ENCODE results near the gene LRRC46.

Gene LRRC46

GRCh38 chr17:47804461-47804860 lies 27.0 kb upstream of the LRRC46 start:
- peaks cover 5% of the 10 kb centered on the region for H3K4me1 Mint-ChIP-seq (ENCODE audit: low read depth)
- H3K4me3 Mint-ChIP-seq: no peak overlapping the region
- no peaks in the 10 kb centered on the region for H3K27me3 Mint-ChIP-seq (ENCODE audit: low read depth)
- no peaks in the 10 kb centered on the region for H3K9me3 Mint-ChIP-seq
- no peak overlapping the region for H3K27ac Mint-ChIP-seq
- H3K36me3 Mint-ChIP-seq (ENCODE audit: low read depth): peaks cover 9% of the 10 kb centered on the region

- H3K27me3 Mint-ChIP-seq (ENCODE audit: low read depth): no peaks in the 10 kb centered on the region
- peaks cover 20% of the 10 kb centered on the region for H3K36me3 Mint-ChIP-seq (ENCODE audit: low read depth)
- no peak overlapping the region for H3K27ac Mint-ChIP-seq
Measured at GRCh38 chr17:47806026-47806912, 25.2 kb upstream of the LRRC46 start.

GRCh38 chr17:47806913-47807255 lies 24.6 kb upstream of the LRRC46 start:
- H3K27ac Mint-ChIP-seq: no peak overlapping the region
- H3K27me3 Mint-ChIP-seq (ENCODE audit: low read depth): no peaks in the 10 kb centered on the region
- peaks cover 22% of the 10 kb centered on the region for H3K36me3 Mint-ChIP-seq (ENCODE audit: low read depth)
- no peaks in the 10 kb centered on the region for H3K9me3 Mint-ChIP-seq
- H3K4me1 Mint-ChIP-seq (ENCODE audit: low read depth): peaks cover 5% of the 10 kb centered on the region
- no peak overlapping the region for H3K4me3 Mint-ChIP-seq

More at GRCh38 chr17:47806026-47806912, 25.2 kb upstream of the LRRC46 start:
- H3K4me1 Mint-ChIP-seq (ENCODE audit: low read depth): peaks cover 5% of the 10 kb centered on the region
- H3K9me3 Mint-ChIP-seq: no peaks in the 10 kb centered on the region
- no peak overlapping the region for H3K4me3 Mint-ChIP-seq

GRCh38 chr17:47807421-47807820 lies 24.0 kb upstream of the LRRC46 start:
- Mint-ChIP-seq H3K9me3 (no peaks in the 10 kb centered on the region), H3K27ac (no peak overlapping the region), H3K4me1 (ENCODE audit: low read depth) (peaks cover 1% of the 10 kb centered on the region), H3K27me3 (ENCODE audit: low read depth) (no peaks in the 10 kb centered on the region), H3K4me3 (no peak overlapping the region), H3K36me3 (ENCODE audit: low read depth) (peaks cover 24% of the 10 kb centered on the region)

GRCh38 chr17:47808036-47808829 lies 23.2 kb upstream of the LRRC46 start:
- Mint-ChIP-seq H3K27ac (no peak overlapping the region), H3K4me1 (ENCODE audit: low read depth) (peaks cover 2% of the 10 kb centered on the region), H3K4me3 (no peak overlapping the region), H3K9me3 (no peaks in the 10 kb centered on the region), H3K27me3 (ENCODE audit: low read depth) (no peaks in the 10 kb centered on the region), H3K36me3 (ENCODE audit: low read depth) (peaks cover 32% of the 10 kb centered on the region)

GRCh38 chr17:47808830-47809480 lies 22.5 kb upstream of the LRRC46 start:
- Mint-ChIP-seq H3K4me3 (no peak overlapping the region), H3K4me1 (ENCODE audit: low read depth) (peaks cover 2% of the 10 kb centered on the region), H3K9me3 (no peaks in the 10 kb centered on the region)

GRCh38 chr17:47810200-47810821 lies 21.2 kb upstream of the LRRC46 start:
- Mint-ChIP-seq H3K36me3 (ENCODE audit: low read depth) (peaks cover 35% of the 10 kb centered on the region), H3K9me3 (no peaks in the 10 kb centered on the region), H3K4me3 (no peak overlapping the region), H3K4me1 (ENCODE audit: low read depth) (peaks cover 2% of the 10 kb centered on the region), H3K27me3 (ENCODE audit: low read depth) (no peaks in the 10 kb centered on the region), H3K27ac (peak overlapping the region; percentile 44)

More at GRCh38 chr17:47808830-47809480, 22.5 kb upstream of the LRRC46 start:
- Mint-ChIP-seq H3K36me3 (ENCODE audit: low read depth) (peaks cover 32% of the 10 kb centered on the region), H3K27me3 (ENCODE audit: low read depth) (no peaks in the 10 kb centered on the region), H3K27ac (no peak overlapping the region)

- H3K27ac Mint-ChIP-seq: no peak overlapping the region
- H3K36me3 Mint-ChIP-seq (ENCODE audit: low read depth): peaks cover 41% of the 10 kb centered on the region
- no peaks in the 10 kb centered on the region for H3K9me3 Mint-ChIP-seq
- H3K27me3 Mint-ChIP-seq (ENCODE audit: low read depth): no peaks in the 10 kb centered on the region
- peaks cover 2% of the 10 kb centered on the region for H3K4me1 Mint-ChIP-seq (ENCODE audit: low read depth)
- no peak overlapping the region for H3K4me3 Mint-ChIP-seq
Measured at GRCh38 chr17:47810901-47811635, 20.4 kb upstream of the LRRC46 start.

GRCh38 chr17:47811709-47812108 lies 19.8 kb upstream of the LRRC46 start:
- Mint-ChIP-seq H3K4me1 (ENCODE audit: low read depth) (peaks cover 2% of the 10 kb centered on the region), H3K4me3 (no peak overlapping the region), H3K27ac (no peak overlapping the region), H3K9me3 (no peaks in the 10 kb centered on the region), H3K36me3 (ENCODE audit: low read depth) (peaks cover 41% of the 10 kb centered on the region), H3K27me3 (ENCODE audit: low read depth) (no peaks in the 10 kb centered on the region)

- H3K27me3 Mint-ChIP-seq (ENCODE audit: low read depth): no peaks in the 10 kb centered on the region
- H3K27ac Mint-ChIP-seq: peak overlapping the region; percentile 49
- H3K4me1 Mint-ChIP-seq (ENCODE audit: low read depth): peaks cover 2% of the 10 kb centered on the region
- no peaks in the 10 kb centered on the region for H3K9me3 Mint-ChIP-seq
- H3K36me3 Mint-ChIP-seq (ENCODE audit: low read depth): peaks cover 39% of the 10 kb centered on the region
- no peak overlapping the region for H3K4me3 Mint-ChIP-seq
Measured at GRCh38 chr17:47812146-47812920, 19.1 kb upstream of the LRRC46 start.

- peaks cover 37% of the 10 kb centered on the region for H3K36me3 Mint-ChIP-seq (ENCODE audit: low read depth)
- no peaks in the 10 kb centered on the region for H3K27me3 Mint-ChIP-seq (ENCODE audit: low read depth)
- H3K27ac Mint-ChIP-seq: no peak overlapping the region
- no peaks in the 10 kb centered on the region for H3K9me3 Mint-ChIP-seq
- H3K4me1 Mint-ChIP-seq (ENCODE audit: low read depth): peaks cover 2% of the 10 kb centered on the region
- H3K4me3 Mint-ChIP-seq: no peak overlapping the region
Measured at GRCh38 chr17:47813077-47813476, 18.4 kb upstream of the LRRC46 start.

GRCh38 chr17:47813512-47814031 lies 17.9 kb upstream of the LRRC46 start:
- Mint-ChIP-seq H3K4me1 (ENCODE audit: low read depth) (peaks cover 2% of the 10 kb centered on the region), H3K27me3 (ENCODE audit: low read depth) (no peaks in the 10 kb centered on the region), H3K4me3 (no peak overlapping the region), H3K36me3 (ENCODE audit: low read depth) (peaks cover 37% of the 10 kb centered on the region), H3K9me3 (no peaks in the 10 kb centered on the region), H3K27ac (no peak overlapping the region)

All from T-helper 1 cell treated with Interleukin-12 subunit alpha and Interleukin-12 subunit beta and Interleukin-4 antibody, amounts not matched to agents 30 μg/mL and 1 μg/mL, for 36 hours (primary cell).